ENCODE data around the gene SH2D1A. TPM values are rescaled to one million over a fixed set of nuclear protein-coding genes. Genes with fewer than 3 reads are reported as not detected.
"Not testable (repeated sequence)": the region's sequence is repeated elsewhere in the genome, so short reads cannot be mapped to it uniquely, and the experiment has no call there.

The SH2D1A gene
- total RNA-seq (2013; cell fraction: nucleolus; rRNA removed): 0.19 TPM in 1 of 2 replicates, not detected in the other
- total RNA-seq (2014; rRNA removed): 0.27 and 0.45 TPM in 2 replicates
- 0.41 and 0.49 TPM in 2 replicates for total RNA-seq (2014; rRNA removed; fragmentation: Illumina TruSeq; extraction: Trizol)
- 0.29 and 0.33 TPM in 2 replicates for total RNA-seq (2021)
- not detected for polyA plus RNA-seq (2011; ENCODE audit: low read depth)
- polyA plus RNA-seq (2011; rRNA removed): 8.8 and 13.1 TPM in 2 replicates
- 11.2 and 12.1 TPM in 2 replicates for polyA plus RNA-seq (2011; cell fraction: cytosol; rRNA removed)
- polyA plus RNA-seq (2011; cell fraction: nucleus; rRNA removed): 4.3 and 4.6 TPM in 2 replicates
- 0.18 TPM in 1 of 2 replicates, not detected in the other for polyA plus RNA-seq (2012)
- polyA plus RNA-seq (2014; fragmentation: Illumina TruSeq; extraction: Trizol): 0.54 and 0.67 TPM in 2 replicates
- polyA plus RNA-seq (2014; fragmentation: Nextera tagmentation; extraction: Ambion mirVana): under 1 TPM; 0.71 to 0.84 TPM
- 0.36 and 0.37 TPM in 2 replicates for polyA plus RNA-seq (2014; rRNA removed)
- under 1 TPM in 1 of 2 experiments, not detected in 1; 0.74 TPM for polyA plus RNA-seq (2016; fragmentation: Nextera tagmentation; extraction: Ambion mirVana)
- 9.3 and 12.8 TPM in 2 replicates for polyA minus RNA-seq (2011; rRNA and poly(A)+ RNA removed)
- 5.2 and 5.4 TPM in 2 replicates for polyA minus RNA-seq (2011; cell fraction: cytosol; rRNA and poly(A)+ RNA removed)
- polyA minus RNA-seq (2011; cell fraction: nucleus; rRNA and poly(A)+ RNA removed): 2.9 and 4.9 TPM in 2 replicates
- Bru-seq, nascent RNA: percentile 18 among the genes with signal in this experiment
- BruChase-seq, experiment 1, labeled RNA remaining after a 6-hour chase: percentile 17 among the genes with signal in this experiment
- BruChase-seq, experiment 2, labeled RNA remaining after a 2-hour chase: percentile 19 among the genes with signal in this experiment
- long read RNA-seq, experiment 1, partial matches to known transcripts: 1 of 4 reads
- long read RNA-seq, experiment 1, other reads (novel, unspliced or antisense): 0 of 4 reads
- long read RNA-seq, experiment 2, transcript SH2D1A-202 (4 exons, 2,450 nt): major isoform, 36 of 47 reads
- long read RNA-seq, experiment 2, partial matches to known transcripts: 4 of 47 reads
- long read RNA-seq, experiment 2, other reads (novel, unspliced or antisense): 7 of 47 reads

GRCh38 chrX:124346117-124346876, at the start of gene SH2D1A:
TSS of gene SH2D1A (plus strand) at chrX:124346563. CDS start at chrX:124346643, 80 bp downstream.
- DNase-seq (ENCODE audit: low read depth, low spot score) (no peak), ATAC-seq (no peak), FAIRE-seq (peak; percentile 35)
- WGBS (ENCODE audit: insufficient coverage, insufficient replicate concordance, low lambda C conversion rate, missing lambda C conversion rate): 45% methylated on average over 19 of the region's 19 CpGs
- H2AFZ ChIP-seq (ENCODE audit: control insufficient read depth, low read depth, low read length): no peak within 1 kb of the TSS
- no peak within 1 kb of the TSS for H3K27ac ChIP-seq (ENCODE audit: control insufficient read depth, insufficient read depth)
- H3K4me3 ChIP-seq: no peak within 1 kb of the TSS
- TF ChIP-seq BHLHE40 (IDR thresholded peaks at IDR 0.05; ENCODE audit: borderline replicate concordance in 1 of 2, low read depth in 2 of 2, low read length in 1 of 2): no peak
- TF ChIP-seq ZBTB40 (IDR thresholded peaks at IDR 0.05; ENCODE audit: borderline replicate concordance): no peak
- TF ChIP-seq EED (IDR thresholded peaks at IDR 0.05; ENCODE audit: low read depth): no peak
- TF ChIP-seq CBX3 (IDR thresholded peaks at IDR 0.05; ENCODE audit: borderline replicate concordance, low read depth): no peak
- ChIA-PET SMC1A (ENCODE audit: uncharacterized antibody, unreplicated experiment) (interaction anchor here (0.6 to 1.2 kb wide), 4 partner anchors 8 to 831 kb away, joined by 3 to 4 read pairs (median 3); no protein-coding TSS in a partner anchor), POLR2A (no interaction called here), RAD21 (ENCODE audit: unreplicated experiment) (interaction anchor here (0.6 to 1.4 kb wide), 3 partner anchors 21 to 114 kb away, joined by 3 read pairs; no protein-coding TSS in a partner anchor), CTCF (interaction anchor here (1.1 to 1.3 kb wide), 3 partner anchors 9 to 513 kb away, joined by 3 read pairs; no protein-coding TSS in a partner anchor)
- no peaks in the 10 kb centered on the region for H3K79me2 ChIP-seq (ENCODE audit: control insufficient read depth, insufficient read depth, low read length)
- no peaks in the 10 kb centered on the region for H3K4me1 ChIP-seq (ENCODE audit: control insufficient read depth, insufficient read depth, low read length)
- intact Hi-C loops (cut with micrococcal nuclease; ENCODE audit: unreplicated experiment): no loop called here
- in situ Hi-C loops (cut with MboI): no loop called here
- BruUV-seq (replicated peaks): no TSS peak
- no peak within 1 kb of the TSS for H3K4me2 ChIP-seq (ENCODE audit: control insufficient read depth, insufficient read depth)
- no peaks in the 10 kb centered on the region for H4K20me1 ChIP-seq (ENCODE audit: control insufficient read depth, insufficient read depth)
- H3K9ac ChIP-seq (ENCODE audit: control insufficient read depth, insufficient read depth, low read length): no peak within 1 kb of the TSS
- no peaks in the 10 kb centered on the region; the same call in 2 of the 3 replicates for H3K9me3 ChIP-seq (replicated peaks; ENCODE audit: control insufficient read depth, insufficient read depth, low read length)
- H3K27me3 ChIP-seq (replicated peaks in 1 of 2; ENCODE audit: control insufficient read depth in 2 of 2, insufficient read depth in 2 of 2, low read length in 1 of 2): no peaks in the 10 kb centered on the region; a peak in 1 of 4 replicates
- H3K36me3 ChIP-seq (ENCODE audit: control insufficient read depth in 2 of 2, insufficient read depth in 2 of 2, low read length in 1 of 2): no peaks in the 10 kb centered on the region

- FAIRE-seq; ATAC-seq; DNase-seq (ENCODE audit: low read depth, low spot score); H3K36me3 ChIP-seq (ENCODE audit: control insufficient read depth in 2 of 2, insufficient read depth in 2 of 2, low read length in 1 of 2); H3K4me2 ChIP-seq (ENCODE audit: control insufficient read depth, insufficient read depth); H3K4me3 ChIP-seq; H3K79me2 ChIP-seq (ENCODE audit: control insufficient read depth, insufficient read depth, low read length); intact Hi-C loops (cut with micrococcal nuclease; ENCODE audit: unreplicated experiment); H3K9me3 ChIP-seq (replicated peaks; ENCODE audit: control insufficient read depth, insufficient read depth, low read length); H3K4me1 ChIP-seq (ENCODE audit: control insufficient read depth, insufficient read depth, low read length); in situ Hi-C loops (cut with MboI); H3K27ac ChIP-seq (ENCODE audit: control insufficient read depth, insufficient read depth); H4K20me1 ChIP-seq (ENCODE audit: control insufficient read depth, insufficient read depth); POLR2A ChIA-PET; RAD21 ChIA-PET (ENCODE audit: unreplicated experiment); BruUV-seq (replicated peaks); H3K9ac ChIP-seq (ENCODE audit: control insufficient read depth, insufficient read depth, low read length); CTCF ChIA-PET; H2AFZ ChIP-seq (ENCODE audit: control insufficient read depth, low read depth, low read length); H3K27me3 ChIP-seq (replicated peaks in 1 of 2; ENCODE audit: control insufficient read depth in 2 of 2, insufficient read depth in 2 of 2, low read length in 1 of 2): not testable (repeated sequence)
- WGBS (ENCODE audit: insufficient coverage, insufficient replicate concordance, low lambda C conversion rate, missing lambda C conversion rate): 80% methylated on average over 4 of the region's 4 CpGs
- SMC1A ChIA-PET (ENCODE audit: uncharacterized antibody, unreplicated experiment): interaction anchor here (0.5 kb wide), 1 partner anchor 94 kb away, joined by 3 read pairs; no protein-coding TSS in a partner anchor
Observed at GRCh38 chrX:124299323-124299722, 47.0 kb upstream of the SH2D1A start.
